Measurements from ENCODE around the gene ZNF485.

Gene ZNF485

GRCh38 chr10:43576062-43576461 is 30.2 kb upstream of the ZNF485 start:
- TF ChIP-seq EZH2phosphoT487 (IDR thresholded peaks at IDR 0.05; ENCODE audit: borderline replicate concordance, low read length) = no peak
- no peak for TF ChIP-seq CTCF (IDR thresholded peaks at IDR 0.05; ENCODE audit: low read depth, low read length, poor library complexity, severe bottlenecking)
- no peaks in the 10 kb centered on the region for H3K36me3 ChIP-seq (ENCODE audit: control insufficient read depth, low read length)
- H3K27ac ChIP-seq (ENCODE audit: low read depth, low read length) = no peak overlapping the region
- no peak overlapping the region for H3K4me3 ChIP-seq (ENCODE audit: low read length)
- no peaks in the 10 kb centered on the region for H3K27me3 ChIP-seq (ENCODE audit: control insufficient read depth, low read length)
- H3K9me2 ChIP-seq (replicated peaks; ENCODE audit: control insufficient read depth, low read length) = no peaks in the 10 kb centered on the region
- H3K4me1 ChIP-seq (ENCODE audit: control insufficient read depth, low read length) = no peaks in the 10 kb centered on the region
- no peaks in the 10 kb centered on the region for H3F3A ChIP-seq (ENCODE audit: control insufficient read depth, insufficient read depth)
- no peak overlapping the region for H3K4me2 ChIP-seq (ENCODE audit: low read length)
- H4K20me1 ChIP-seq (ENCODE audit: control insufficient read depth, insufficient read depth, low read depth, low read length) = no peaks in the 10 kb centered on the region
- H3K9me3 ChIP-seq (ENCODE audit: control insufficient read depth, insufficient read depth, low read length) = no peaks in the 10 kb centered on the region
- no peaks in the 10 kb centered on the region for H3K79me2 ChIP-seq (ENCODE audit: control insufficient read depth, low read length)

DNA sequence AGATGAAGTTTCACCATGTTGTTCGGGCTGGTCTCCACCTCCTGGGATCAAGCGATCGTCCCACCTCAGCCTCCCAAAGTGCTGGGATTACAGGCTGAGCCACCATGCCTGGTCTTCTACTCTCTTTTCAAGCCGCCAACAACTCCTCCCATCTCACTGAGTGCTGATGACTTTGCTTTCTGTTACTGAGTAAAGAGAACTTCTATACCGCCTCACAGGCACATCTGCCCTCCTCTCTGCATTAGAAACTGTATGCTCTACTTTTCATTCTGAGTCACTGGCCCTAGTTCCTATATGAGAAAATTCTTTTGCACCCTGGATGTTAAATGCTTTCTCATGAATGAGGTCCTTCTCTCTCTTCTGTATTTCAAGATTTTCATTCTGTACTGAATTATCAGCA is 29.7 kb upstream of the ZNF485 start:
- no peaks in the 10 kb centered on the region for H3K9me2 ChIP-seq (replicated peaks; ENCODE audit: control insufficient read depth, low read length)
- no peaks in the 10 kb centered on the region for H3K36me3 ChIP-seq (ENCODE audit: control insufficient read depth, low read length)
- H3K4me3 ChIP-seq (ENCODE audit: low read length) = no peak overlapping the region
- H3K4me2 ChIP-seq (ENCODE audit: low read length) = no peak overlapping the region
- no peaks in the 10 kb centered on the region for H3K79me2 ChIP-seq (ENCODE audit: control insufficient read depth, low read length)
- TF ChIP-seq EZH2phosphoT487 (IDR thresholded peaks at IDR 0.05; ENCODE audit: borderline replicate concordance, low read length) = no peak
- TF ChIP-seq CTCF (IDR thresholded peaks at IDR 0.05; ENCODE audit: low read depth, low read length, poor library complexity, severe bottlenecking) = no peak
- no peaks in the 10 kb centered on the region for H4K20me1 ChIP-seq (ENCODE audit: control insufficient read depth, insufficient read depth, low read depth, low read length)
- H3K27ac ChIP-seq (ENCODE audit: low read depth, low read length) = no peak overlapping the region
- no peaks in the 10 kb centered on the region for H3F3A ChIP-seq (ENCODE audit: control insufficient read depth, insufficient read depth)
- H3K4me1 ChIP-seq (ENCODE audit: control insufficient read depth, low read length) = no peaks in the 10 kb centered on the region
- H3K27me3 ChIP-seq (ENCODE audit: control insufficient read depth, low read length) = no peaks in the 10 kb centered on the region
- H3K9me3 ChIP-seq (ENCODE audit: control insufficient read depth, insufficient read depth, low read length) = no peaks in the 10 kb centered on the region

DNA sequence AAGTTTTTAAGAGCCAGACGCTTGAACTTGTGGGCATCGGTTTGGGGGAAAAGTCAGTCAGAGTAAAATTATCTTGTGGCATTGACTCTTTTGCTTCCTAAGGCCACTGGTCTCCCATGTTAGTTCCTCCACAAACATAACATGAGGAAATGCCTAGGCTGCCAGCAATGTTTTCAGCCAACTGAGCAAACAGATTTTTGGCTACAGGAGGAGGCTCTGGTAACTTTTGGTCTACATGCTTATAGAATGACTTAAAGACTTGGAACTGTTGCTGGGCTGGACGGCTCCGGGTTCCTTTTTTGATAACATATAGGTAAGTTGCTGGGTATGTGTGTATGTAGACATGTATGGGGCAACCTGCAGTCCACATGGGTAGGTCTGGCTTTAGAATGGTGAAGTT is 22.2 kb upstream of the ZNF485 start:
- TF ChIP-seq CTCF (IDR thresholded peaks at IDR 0.05; ENCODE audit: low read depth, low read length, poor library complexity, severe bottlenecking) (no peak), EZH2phosphoT487 (IDR thresholded peaks at IDR 0.05; ENCODE audit: borderline replicate concordance, low read length) (no peak)
- no peaks in the 10 kb centered on the region for H3K9me2 ChIP-seq (replicated peaks; ENCODE audit: control insufficient read depth, low read length)
- no peak overlapping the region for H3K4me3 ChIP-seq (ENCODE audit: low read length)
- no peak overlapping the region for H3K4me2 ChIP-seq (ENCODE audit: low read length)
- H3K9me3 ChIP-seq (ENCODE audit: control insufficient read depth, insufficient read depth, low read length) = no peaks in the 10 kb centered on the region
- no peak overlapping the region for H3K27ac ChIP-seq (ENCODE audit: low read depth, low read length)
- no peaks in the 10 kb centered on the region for H3K36me3 ChIP-seq (ENCODE audit: control insufficient read depth, low read length)
- H3K4me1 ChIP-seq (ENCODE audit: control insufficient read depth, low read length) = no peaks in the 10 kb centered on the region
- H4K20me1 ChIP-seq (ENCODE audit: control insufficient read depth, insufficient read depth, low read depth, low read length) = no peaks in the 10 kb centered on the region
- H3K27me3 ChIP-seq (ENCODE audit: control insufficient read depth, low read length) = 0 out of 2 replicates have a peak, but pooled peaks cover 3% of the 10 kb centered on the region
- H3F3A ChIP-seq (ENCODE audit: control insufficient read depth, insufficient read depth) = no peaks in the 10 kb centered on the region
- H3K79me2 ChIP-seq (ENCODE audit: control insufficient read depth, low read length) = no peaks in the 10 kb centered on the region

DNA sequence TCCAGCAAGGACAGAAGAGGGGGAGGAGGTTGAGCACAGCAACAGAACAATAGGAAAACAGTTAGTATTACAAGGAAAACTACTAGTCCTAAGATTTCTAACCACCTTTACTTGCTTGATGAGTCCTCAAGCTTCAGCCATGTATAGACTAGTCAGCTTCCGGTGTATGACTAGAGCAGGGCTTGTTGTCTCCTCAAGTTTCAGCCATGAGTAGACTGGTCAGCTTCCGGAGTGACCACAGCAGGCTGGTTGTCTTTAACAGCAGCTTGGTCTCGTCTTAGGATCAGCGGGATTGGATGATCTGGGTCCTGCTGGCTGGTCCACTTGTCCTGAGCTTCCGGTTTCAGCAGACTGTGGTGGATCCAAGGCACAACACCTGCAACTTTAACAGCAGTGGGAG is 21.2 kb upstream of the ZNF485 start:
- no peak for TF ChIP-seq CTCF (IDR thresholded peaks at IDR 0.05; ENCODE audit: low read depth, low read length, poor library complexity, severe bottlenecking)
- no peak for TF ChIP-seq EZH2phosphoT487 (IDR thresholded peaks at IDR 0.05; ENCODE audit: borderline replicate concordance, low read length)
- no peaks in the 10 kb centered on the region for H3K4me1 ChIP-seq (ENCODE audit: control insufficient read depth, low read length)
- H4K20me1 ChIP-seq (ENCODE audit: control insufficient read depth, insufficient read depth, low read depth, low read length) = no peaks in the 10 kb centered on the region

More for the DNA sequence above, 21.2 kb upstream of the ZNF485 start:
- Histone ChIP-seq H3K4me3 (ENCODE audit: low read length) (no peak overlapping the region), H3F3A (ENCODE audit: control insufficient read depth, insufficient read depth) (no peaks in the 10 kb centered on the region), H3K27me3 (ENCODE audit: control insufficient read depth, low read length) (0 out of 2 replicates have a peak, but pooled peaks cover 3% of the 10 kb centered on the region), H3K4me2 (ENCODE audit: low read length) (no peak overlapping the region), H3K36me3 (ENCODE audit: control insufficient read depth, low read length) (no peaks in the 10 kb centered on the region), H3K79me2 (ENCODE audit: control insufficient read depth, low read length) (no peaks in the 10 kb centered on the region), H3K9me3 (ENCODE audit: control insufficient read depth, insufficient read depth, low read length) (no peaks in the 10 kb centered on the region), H3K27ac (ENCODE audit: low read depth, low read length) (no peak overlapping the region), H3K9me2 (replicated peaks; ENCODE audit: control insufficient read depth, low read length) (no peaks in the 10 kb centered on the region)

All from DOHH2 (cell line).